ENCODE results near the gene TBC1D1.

The TBC1D1 gene

GRCh38 chr4:38077791-38078489, 187.1 kb downstream of the TBC1D1 start:
- no peak overlapping the region for H3K4me3 ChIP-seq (ENCODE audit: low read depth, low read length, poor library complexity, severe bottlenecking)
- no peaks in the 10 kb centered on the region for H3K9me2 ChIP-seq (ENCODE audit: low read depth, low read length)
- no peaks in the 10 kb centered on the region for H3K27me3 ChIP-seq (ENCODE audit: insufficient read depth, low read length)
- TF ChIP-seq EZH2 (IDR thresholded peaks at IDR 0.05; ENCODE audit: borderline replicate concordance, low read length): no peak
- no peak for TF ChIP-seq CTCF (IDR thresholded peaks at IDR 0.05; ENCODE audit: low read length)
- no peak overlapping the region for H3K4me2 ChIP-seq (ENCODE audit: low read length)
- H3K79me2 ChIP-seq (ENCODE audit: insufficient read depth, low read length): no peaks in the 10 kb centered on the region
- H3F3A ChIP-seq (ENCODE audit: insufficient read depth, low read length): no peaks in the 10 kb centered on the region
- H3K9me3 ChIP-seq (ENCODE audit: low read length): no peaks in the 10 kb centered on the region
- no peak overlapping the region for H3K27ac ChIP-seq (ENCODE audit: low read depth, low read length, poor library complexity, severe bottlenecking)
- H3K36me3 ChIP-seq (ENCODE audit: insufficient read depth, low read length): peaks cover 100% of the 10 kb centered on the region
- no peak overlapping the region for H2AFZ ChIP-seq (ENCODE audit: low read length)
- H3K4me1 ChIP-seq (ENCODE audit: insufficient read depth, low read length, severe bottlenecking): no peaks in the 10 kb centered on the region
- no peaks in the 10 kb centered on the region for H4K20me1 ChIP-seq (ENCODE audit: insufficient read depth, low read length)
- H3K9ac ChIP-seq (ENCODE audit: low read length): no peak overlapping the region

GRCh38 chr4:38078590-38079421, 187.9 kb downstream of the TBC1D1 start:
- no peaks in the 10 kb centered on the region for H3K9me2 ChIP-seq (ENCODE audit: low read depth, low read length)
- no peaks in the 10 kb centered on the region for H3K4me1 ChIP-seq (ENCODE audit: insufficient read depth, low read length, severe bottlenecking)
- H3K9me3 ChIP-seq (ENCODE audit: low read length): no peaks in the 10 kb centered on the region
- H3K4me2 ChIP-seq (ENCODE audit: low read length): no peak overlapping the region
- no peaks in the 10 kb centered on the region for H3F3A ChIP-seq (ENCODE audit: insufficient read depth, low read length)
- peaks cover 100% of the 10 kb centered on the region for H3K36me3 ChIP-seq (ENCODE audit: insufficient read depth, low read length)
- no peak overlapping the region for H3K4me3 ChIP-seq (ENCODE audit: low read depth, low read length, poor library complexity, severe bottlenecking)
- no peaks in the 10 kb centered on the region for H4K20me1 ChIP-seq (ENCODE audit: insufficient read depth, low read length)
- H3K79me2 ChIP-seq (ENCODE audit: insufficient read depth, low read length): no peaks in the 10 kb centered on the region
- no peaks in the 10 kb centered on the region for H3K27me3 ChIP-seq (ENCODE audit: insufficient read depth, low read length)
- no peak overlapping the region for H3K27ac ChIP-seq (ENCODE audit: low read depth, low read length, poor library complexity, severe bottlenecking)
- no peak overlapping the region for H3K9ac ChIP-seq (ENCODE audit: low read length)
- H2AFZ ChIP-seq (ENCODE audit: low read length): no peak overlapping the region
- TF ChIP-seq CTCF (IDR thresholded peaks at IDR 0.05; ENCODE audit: low read length): no peak
- TF ChIP-seq EZH2 (IDR thresholded peaks at IDR 0.05; ENCODE audit: borderline replicate concordance, low read length): no peak

GRCh38 chr4:38080061-38080974, 189.4 kb downstream of the TBC1D1 start:
- Histone ChIP-seq H2AFZ (ENCODE audit: low read length) (no peak overlapping the region), H3K4me2 (ENCODE audit: low read length) (no peak overlapping the region), H3K27me3 (ENCODE audit: insufficient read depth, low read length) (no peaks in the 10 kb centered on the region), H3K4me1 (ENCODE audit: insufficient read depth, low read length, severe bottlenecking) (no peaks in the 10 kb centered on the region), H4K20me1 (ENCODE audit: insufficient read depth, low read length) (no peaks in the 10 kb centered on the region), H3K36me3 (ENCODE audit: insufficient read depth, low read length) (peaks cover 99% of the 10 kb centered on the region), H3K27ac (ENCODE audit: low read depth, low read length, poor library complexity, severe bottlenecking) (no peak overlapping the region), H3K9ac (ENCODE audit: low read length) (no peak overlapping the region), H3K9me2 (ENCODE audit: low read depth, low read length) (no peaks in the 10 kb centered on the region), H3K9me3 (ENCODE audit: low read length) (no peaks in the 10 kb centered on the region), H3F3A (ENCODE audit: insufficient read depth, low read length) (no peaks in the 10 kb centered on the region), H3K4me3 (ENCODE audit: low read depth, low read length, poor library complexity, severe bottlenecking) (no peak overlapping the region), H3K79me2 (ENCODE audit: insufficient read depth, low read length) (no peaks in the 10 kb centered on the region)
- TF ChIP-seq EZH2 (IDR thresholded peaks at IDR 0.05; ENCODE audit: borderline replicate concordance, low read length) (no peak), CTCF (IDR thresholded peaks at IDR 0.05; ENCODE audit: low read length) (no peak)
